HL-60 (cell line): ENCODE results near the gene CASTOR1.

ENCODE experiments used
- DNase-seq, 2 experiments: peaks; one replicate each; pipeline ENCODE4 v3.0.0-alpha.2; 2010 to 2020; ENCODE audit warnings: low read depth in 1 of 2, low spot score in 1 of 2
- H3K27ac ChIP-seq: fragments of 250-450 bp; sonication (Bioruptor Pico); replicated peaks from 2 replicates; pipeline ENCODE4 v1.5.1; 2020; ENCODE audit warnings: mild to moderate bottlenecking, moderate library complexity
- H3K27me3 ChIP-seq: fragments of 250-450 bp; sonication (Bioruptor Pico); 2 replicates; pipeline ENCODE4 v1.5.1; 2021; ENCODE audit warnings: mild to moderate bottlenecking, moderate library complexity; ENCODE audit not compliant: insufficient read depth, poor library complexity, severe bottlenecking
- H3K4me3 ChIP-seq: replicated peaks from 2 replicates; pipeline ENCODE4 v1.5.1; 2011; ENCODE audit warnings: mild to moderate bottlenecking, control low read depth, low read length; ENCODE audit not compliant: insufficient read depth
- CTCF ChIP-seq: IDR thresholded peaks from one replicate; pipeline ENCODE4 v1.5.1; 2011; ENCODE audit warnings: low read length, control low read depth, inconsistent platforms; ENCODE audit not compliant: insufficient read depth
- GABPA ChIP-seq: IDR thresholded peaks from 2 replicates; pipeline ENCODE4 v1.6.1; 2012; ENCODE audit warnings: low read depth
- POLR2AphosphoS5 ChIP-seq: IDR thresholded peaks from 2 replicates; pipeline ENCODE4 v1.6.1; 2012; ENCODE audit warnings: low read depth
- SPI1 ChIP-seq: IDR thresholded peaks from 2 replicates; pipeline ENCODE4 v1.6.1; 2012; ENCODE audit warnings: low read depth, mild to moderate bottlenecking, borderline replicate concordance
- TF ChIP-seq, protein P1 (sequence below): IDR thresholded peaks from 2 replicates; pipeline ENCODE4 v1.6.1; 2012; ENCODE audit warnings: low read depth; ENCODE audit not compliant: insufficient replicate concordance

CASTOR1 gene

GRCh38 chr22:30326706-30327362 lies 37.5 kb upstream of the CASTOR1 start, which contains the start of gene TBC1D10A:
TSS of gene TBC1D10A (minus strand) at chr22:30326941. CDS start at chr22:30326881, 60 bp downstream.
- H3K27me3 ChIP-seq = no peaks in the 10 kb centered on the region
- peak; percentile 82 for DNase-seq
- H3K4me3 ChIP-seq = peak within 1 kb of the TSS; percentile 83
- no peak for TF ChIP-seq SPI1
- TF ChIP-seq CTCF = no peak
- TF ChIP-seq, protein P1, sequence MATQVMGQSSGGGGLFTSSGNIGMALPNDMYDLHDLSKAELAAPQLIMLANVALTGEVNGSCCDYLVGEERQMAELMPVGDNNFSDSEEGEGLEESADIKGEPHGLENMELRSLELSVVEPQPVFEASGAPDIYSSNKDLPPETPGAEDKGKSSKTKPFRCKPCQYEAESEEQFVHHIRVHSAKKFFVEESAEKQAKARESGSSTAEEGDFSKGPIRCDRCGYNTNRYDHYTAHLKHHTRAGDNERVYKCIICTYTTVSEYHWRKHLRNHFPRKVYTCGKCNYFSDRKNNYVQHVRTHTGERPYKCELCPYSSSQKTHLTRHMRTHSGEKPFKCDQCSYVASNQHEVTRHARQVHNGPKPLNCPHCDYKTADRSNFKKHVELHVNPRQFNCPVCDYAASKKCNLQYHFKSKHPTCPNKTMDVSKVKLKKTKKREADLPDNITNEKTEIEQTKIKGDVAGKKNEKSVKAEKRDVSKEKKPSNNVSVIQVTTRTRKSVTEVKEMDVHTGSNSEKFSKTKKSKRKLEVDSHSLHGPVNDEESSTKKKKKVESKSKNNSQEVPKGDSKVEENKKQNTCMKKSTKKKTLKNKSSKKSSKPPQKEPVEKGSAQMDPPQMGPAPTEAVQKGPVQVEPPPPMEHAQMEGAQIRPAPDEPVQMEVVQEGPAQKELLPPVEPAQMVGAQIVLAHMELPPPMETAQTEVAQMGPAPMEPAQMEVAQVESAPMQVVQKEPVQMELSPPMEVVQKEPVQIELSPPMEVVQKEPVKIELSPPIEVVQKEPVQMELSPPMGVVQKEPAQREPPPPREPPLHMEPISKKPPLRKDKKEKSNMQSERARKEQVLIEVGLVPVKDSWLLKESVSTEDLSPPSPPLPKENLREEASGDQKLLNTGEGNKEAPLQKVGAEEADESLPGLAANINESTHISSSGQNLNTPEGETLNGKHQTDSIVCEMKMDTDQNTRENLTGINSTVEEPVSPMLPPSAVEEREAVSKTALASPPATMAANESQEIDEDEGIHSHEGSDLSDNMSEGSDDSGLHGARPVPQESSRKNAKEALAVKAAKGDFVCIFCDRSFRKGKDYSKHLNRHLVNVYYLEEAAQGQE = no peak
- no peak for TF ChIP-seq GABPA
- TF ChIP-seq POLR2AphosphoS5 = no peak
- peak within 1 kb of the TSS; percentile 65 for H3K27ac ChIP-seq

- no peak for TF ChIP-seq POLR2AphosphoS5
- TF ChIP-seq CTCF = no peak
- DNase-seq = peak in 1 of 2 experiments; percentile 18
- Histone ChIP-seq H3K4me3 (peak overlapping the region; percentile 83), H3K27ac (peak overlapping the region; percentile 60), H3K27me3 (no peaks in the 10 kb centered on the region)
Observed at GRCh38 chr22:30326255-30326705, 37.0 kb upstream of the CASTOR1 start.

DNA sequence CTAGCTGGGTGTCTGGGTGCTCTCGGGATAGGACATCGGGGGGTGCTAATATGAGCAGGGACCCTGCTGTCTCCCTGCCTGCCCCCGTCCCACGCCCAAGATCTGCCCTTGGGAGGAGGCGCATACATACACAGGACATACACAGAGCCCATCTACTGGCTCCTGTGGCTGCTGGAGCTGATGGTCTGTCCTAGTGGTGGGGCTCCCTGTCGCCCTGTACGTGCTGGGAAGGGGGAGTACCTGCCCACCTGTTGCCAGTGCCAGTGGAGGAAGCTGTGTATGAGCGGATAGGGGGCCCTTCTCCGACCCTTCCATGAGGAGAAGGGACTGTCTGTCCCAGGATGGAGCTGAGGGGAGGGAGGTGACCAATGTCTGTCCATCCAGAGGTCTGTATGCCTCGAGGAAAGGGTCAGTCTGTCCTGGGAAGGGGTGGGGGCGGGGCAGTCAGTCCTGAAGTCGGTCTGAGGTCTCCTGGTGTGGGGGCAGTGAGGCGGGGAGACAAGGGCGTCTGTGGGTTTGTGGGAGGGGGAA lies 36.5 kb upstream of the CASTOR1 start:
- Histone ChIP-seq H3K27me3 (no peaks in the 10 kb centered on the region), H3K4me3 (peak overlapping the region; percentile 83), H3K27ac (no peak overlapping the region)
- no peak for DNase-seq
- TF ChIP-seq GABPA (no peak), SPI1 (no peak), CTCF (no peak), POLR2AphosphoS5 (no peak)
- TF ChIP-seq, protein P1 = no peak
